H9 (cell line): ENCODE results near the gene WDR6. TPM values are rescaled to one million over a fixed set of nuclear protein-coding genes. Genes with fewer than 3 reads are reported as not detected.

Experiments
- DNase-seq: peaks from one replicate; pipeline ENCODE4 v3.0.0-alpha.2; 2017
- H2AFZ ChIP-seq: one replicate; pipeline ENCODE4 v1.6.1; 2013; ENCODE audit warnings: mild to moderate bottlenecking, low read length, control low read depth, moderate library complexity
- H2AK5ac ChIP-seq: 2 replicates; pipeline ENCODE4 v1.6.1; 2013; ENCODE audit warnings: low read length, control low read depth, mixed read lengths; ENCODE audit not compliant: insufficient read length
- H2BK120ac ChIP-seq: one replicate; pipeline ENCODE4 v1.6.1; 2013; ENCODE audit warnings: low read depth, mild to moderate bottlenecking, low read length, control low read depth, inconsistent platforms; ENCODE audit not compliant: poor library complexity, severe bottlenecking
- H2BK12ac ChIP-seq: 2 replicates; pipeline ENCODE4 v1.6.1; 2013; ENCODE audit warnings: low read length, control low read depth, mixed read lengths, low read depth; ENCODE audit not compliant: insufficient read length
- H2BK15ac ChIP-seq: 2 replicates; pipeline ENCODE4 v1.6.1; 2013; ENCODE audit warnings: low read depth, low read length, control low read depth
- H2BK20ac ChIP-seq: one replicate; pipeline ENCODE4 v1.6.1; 2013; ENCODE audit warnings: low read depth, mild to moderate bottlenecking, low read length, control low read depth, inconsistent platforms; ENCODE audit not compliant: poor library complexity, severe bottlenecking
- H2BK5ac ChIP-seq: 2 replicates; pipeline ENCODE4 v1.6.1; 2013; ENCODE audit warnings: low read length, control low read depth, mixed read lengths; ENCODE audit not compliant: insufficient read length
- H3K14ac ChIP-seq: 2 replicates; pipeline ENCODE4 v1.6.1; 2013; ENCODE audit warnings: low read length, control low read depth; ENCODE audit not compliant: insufficient read depth
- H3K18ac ChIP-seq: 2 replicates; pipeline ENCODE4 v1.6.1; 2013; ENCODE audit warnings: low read depth, mild to moderate bottlenecking, mixed read lengths, low read length, control low read depth; ENCODE audit not compliant: insufficient read length
- H3K23ac ChIP-seq: 2 replicates; pipeline ENCODE4 v1.6.1; 2013; ENCODE audit warnings: low read length, control low read depth, mixed read lengths, low read depth; ENCODE audit not compliant: insufficient read length
- H3K23me2 ChIP-seq: 2 replicates; pipeline ENCODE4 v1.6.1; 2013; ENCODE audit warnings: low read depth, mild to moderate bottlenecking, mixed read lengths, low read length, control low read depth; ENCODE audit not compliant: insufficient read length, poor library complexity, severe bottlenecking
- H3K27ac ChIP-seq: 2 replicates; pipeline ENCODE4 v1.5.1; 2013; ENCODE audit warnings: low read length, control low read depth, mixed read lengths, low read depth; ENCODE audit not compliant: insufficient read length
- H3K27me3 ChIP-seq: 2 replicates; pipeline ENCODE4 v1.6.1; 2013; ENCODE audit warnings: low read length, control low read depth, inconsistent platforms; ENCODE audit not compliant: insufficient read depth
- H3K4ac ChIP-seq: 2 replicates; pipeline ENCODE4 v1.6.1; 2013; ENCODE audit warnings: low read depth, mild to moderate bottlenecking, control low read depth, inconsistent platforms, low read length, moderate library complexity
- H3K4me1 ChIP-seq: 2 replicates; pipeline ENCODE4 v1.6.1; 2013; ENCODE audit warnings: low read length, control low read depth, inconsistent platforms; ENCODE audit not compliant: insufficient read depth
- H3K4me2 ChIP-seq: 2 replicates; pipeline ENCODE4 v1.6.1; 2013; ENCODE audit warnings: low read length, control low read depth, mixed read lengths; ENCODE audit not compliant: insufficient read length, insufficient read depth
- H3K56ac ChIP-seq: 2 replicates; pipeline ENCODE4 v1.6.1; 2013; ENCODE audit warnings: low read depth, mild to moderate bottlenecking, mixed read lengths, low read length, control low read depth; ENCODE audit not compliant: insufficient read length
- H3K79me1 ChIP-seq: 2 replicates; pipeline ENCODE4 v1.6.1; 2013; ENCODE audit warnings: low read depth, mild to moderate bottlenecking, moderate library complexity, low read length, control low read depth, inconsistent platforms; ENCODE audit not compliant: insufficient read depth, poor library complexity, severe bottlenecking
- H3K79me2 ChIP-seq: 2 replicates; pipeline ENCODE4 v1.6.1; 2013; ENCODE audit warnings: low read length, control low read depth, inconsistent platforms; ENCODE audit not compliant: insufficient read depth
- H3K9ac ChIP-seq: 2 replicates; pipeline ENCODE4 v1.6.1; 2013; ENCODE audit warnings: low read length, control low read depth, mixed read lengths; ENCODE audit not compliant: insufficient read length; ENCODE audit errors: extremely low read depth
- H3K9me3 ChIP-seq: one replicate; pipeline ENCODE4 v1.6.1; 2013; ENCODE audit warnings: low read depth, low read length, inconsistent platforms; ENCODE audit not compliant: control insufficient read depth
- H3T11ph ChIP-seq: one replicate; pipeline ENCODE4 v1.6.1; 2013; ENCODE audit warnings: mild to moderate bottlenecking, low read length, control low read depth, inconsistent platforms
- H4K20me1 ChIP-seq: one replicate; pipeline ENCODE4 v1.6.1; 2013; ENCODE audit not compliant: control insufficient read depth, insufficient read length, insufficient read depth
- H4K5ac ChIP-seq: 2 replicates; pipeline ENCODE4 v1.6.1; 2013; ENCODE audit warnings: low read depth, mild to moderate bottlenecking, mixed read lengths, low read length, control low read depth; ENCODE audit not compliant: insufficient read length
- H4K8ac ChIP-seq: replicated peaks from 2 replicates; pipeline ENCODE4 v1.6.1; 2013; ENCODE audit warnings: low read length, control low read depth, mixed read lengths, low read depth; ENCODE audit not compliant: insufficient read length
- H4K91ac ChIP-seq: 2 replicates; pipeline ENCODE4 v1.6.1; 2013; ENCODE audit warnings: low read depth, mild to moderate bottlenecking, moderate library complexity, mixed read lengths, low read length, control low read depth; ENCODE audit not compliant: insufficient read length
- H3K27ac Mint-ChIP-seq, 3 experiments: 2 replicates in 2 of 3; 3 replicates in 1 of 3; pipeline ENCODE4 v1.8.0; 2020 to 2021; ENCODE audit warnings: mixed read lengths in 3 of 3, mild to moderate bottlenecking in 1 of 3, moderate library complexity in 1 of 3
- H3K27me3 Mint-ChIP-seq: 2 replicates; pipeline ENCODE4 v1.8.0; 2021; ENCODE audit warnings: low read depth, mild to moderate bottlenecking, moderate library complexity, mixed read lengths
- H3K36me3 Mint-ChIP-seq, 3 experiments: 2 replicates in 2 of 3; 3 replicates in 1 of 3; pipeline ENCODE4 v1.8.0; 2020 to 2021; ENCODE audit warnings: low read depth in 3 of 3, mixed read lengths in 3 of 3; ENCODE audit not compliant: insufficient read depth in 1 of 3
- H3K4me1 Mint-ChIP-seq, 2 experiments: 2 replicates each; pipeline ENCODE4 v1.8.0; 2020; ENCODE audit warnings: mixed read lengths in 2 of 2
- H3K4me3 Mint-ChIP-seq, 2 experiments: 2 replicates in 1 of 2; 3 replicates in 1 of 2; pipeline ENCODE4 v1.8.0; 2020 to 2021; ENCODE audit warnings: mild to moderate bottlenecking in 2 of 2, mixed read lengths in 2 of 2, moderate library complexity in 1 of 2
- H3K9me3 Mint-ChIP-seq, 2 experiments: 2 replicates in 1 of 2; 3 replicates in 1 of 2; pipeline ENCODE4 v1.8.0; 2020; ENCODE audit warnings: mild to moderate bottlenecking in 2 of 2, mixed read lengths in 2 of 2, moderate library complexity in 1 of 2
- CTCF ChIP-seq: fragments of 200-600 bp; sonication (generic); conservative IDR thresholded peaks from 3 replicates; pipeline ENCODE4 v1.8.0; 2021; ENCODE audit warnings: antibody characterized with exemption, mild to moderate bottlenecking
- WGBS: extraction: QIAGEN DNeasy Blood & Tissue Kit; methylation state at CpG from one replicate; pipeline ENCODE4 v1.1.7; 2013; ENCODE audit warnings: missing lambda C conversion rate, low lambda C conversion rate, mixed read lengths; ENCODE audit not compliant: insufficient read length; ENCODE audit errors: extremely low coverage; 5-methylcytosine and 5-hydroxymethylcytosine counted together
- total RNA-seq: library from RNA; stranded (reverse); gene quantifications from 2 replicates; pipeline ENCODE4 v1.2.1, GENCODE V29; 2021

WDR6 gene
- total RNA-seq, 1 experiment from 2014 or later = 298 TPM

- H3K14ac ChIP-seq = no peak overlapping the region
- H3K27me3 ChIP-seq = no peaks in the 10 kb centered on the region
- no peak overlapping the region for H3K56ac ChIP-seq
- Mint-ChIP-seq H3K27me3 (no peaks in the 10 kb centered on the region; the same call in 1 of the 2 replicates), H3K27ac (no peak overlapping the region), H3K4me1 (peaks cover 16 to 17% of the 10 kb centered on the region in 2 experiments), H3K4me3 (peak overlapping the region; percentile 22 to 100; a peak in 4 of 5 replicates), H3K36me3 (peaks cover 9 to 48% (median 44%) of the 10 kb centered on the region in 3 experiments), H3K9me3 (no peaks in the 10 kb centered on the region; a peak in 1 of 5 replicates)
- no peak for DNase-seq
- no peak overlapping the region for H2BK5ac ChIP-seq
- H3K18ac ChIP-seq = no peak overlapping the region
- H3K9ac ChIP-seq = no peak overlapping the region
- H4K5ac ChIP-seq = no peak overlapping the region
- H2AK5ac ChIP-seq = no peak overlapping the region
- H3K4me2 ChIP-seq = no peak overlapping the region
- no peak overlapping the region for H3K23ac ChIP-seq
- no peak overlapping the region for H3T11ph ChIP-seq
- H4K91ac ChIP-seq = no peak overlapping the region
- no peak overlapping the region for H2BK20ac ChIP-seq
- peaks cover 10% of the 10 kb centered on the region; the same call in 1 of the 2 replicates for H3K79me2 ChIP-seq
- no CpG with 5 or more reads among the region's 3 CpGs for WGBS
- H3K4ac ChIP-seq = no peak overlapping the region
- no peak overlapping the region for H4K8ac ChIP-seq
- H3K27ac ChIP-seq = no peak overlapping the region
- H2BK12ac ChIP-seq = no peak overlapping the region
- no peaks in the 10 kb centered on the region for H3K9me3 ChIP-seq
- no peaks in the 10 kb centered on the region; the same call in 1 of the 2 replicates for H3K4me1 ChIP-seq
- no peak overlapping the region for H2BK15ac ChIP-seq
- H4K20me1 ChIP-seq = no peaks in the 10 kb centered on the region
- H2AFZ ChIP-seq = no peak overlapping the region
- TF ChIP-seq CTCF = no peak
- no peak overlapping the region for H2BK120ac ChIP-seq
- no peaks in the 10 kb centered on the region for H3K79me1 ChIP-seq
- H3K23me2 ChIP-seq = peaks cover 13% of the 10 kb centered on the region
These were observed 2.2 kb downstream of the WDR6 start for GRCh38 chr3:49009396-49009795.
